Keratinocyte (primary cell): ENCODE results near the gene SCNN1A.

ENCODE experiments used
- EZH2 ChIP-seq: IDR thresholded peaks from one replicate; pipeline ENCODE4 v1.6.1; 2012; ENCODE audit warnings: inconsistent platforms, mild to moderate bottlenecking, low read length, moderate library complexity
- TF ChIP-seq, protein P1 (sequence below), 3 experiments: IDR thresholded peaks in 1 of 3; conservative IDR thresholded peaks in 1 of 3; optimal IDR thresholded peaks in 1 of 3; 2 replicates in 2 of 3; 3 replicates in 1 of 3; pipeline versions ENCODE3 to v1.5.1; 2011; ENCODE audit warnings: low read length in 3 of 3, mild to moderate bottlenecking in 3 of 3, moderate library complexity in 2 of 3, control low read depth in 1 of 3, inconsistent platforms in 1 of 3; ENCODE audit not compliant: insufficient read depth in 2 of 3; ENCODE audit errors: extremely low read depth in 1 of 3

DNA sequence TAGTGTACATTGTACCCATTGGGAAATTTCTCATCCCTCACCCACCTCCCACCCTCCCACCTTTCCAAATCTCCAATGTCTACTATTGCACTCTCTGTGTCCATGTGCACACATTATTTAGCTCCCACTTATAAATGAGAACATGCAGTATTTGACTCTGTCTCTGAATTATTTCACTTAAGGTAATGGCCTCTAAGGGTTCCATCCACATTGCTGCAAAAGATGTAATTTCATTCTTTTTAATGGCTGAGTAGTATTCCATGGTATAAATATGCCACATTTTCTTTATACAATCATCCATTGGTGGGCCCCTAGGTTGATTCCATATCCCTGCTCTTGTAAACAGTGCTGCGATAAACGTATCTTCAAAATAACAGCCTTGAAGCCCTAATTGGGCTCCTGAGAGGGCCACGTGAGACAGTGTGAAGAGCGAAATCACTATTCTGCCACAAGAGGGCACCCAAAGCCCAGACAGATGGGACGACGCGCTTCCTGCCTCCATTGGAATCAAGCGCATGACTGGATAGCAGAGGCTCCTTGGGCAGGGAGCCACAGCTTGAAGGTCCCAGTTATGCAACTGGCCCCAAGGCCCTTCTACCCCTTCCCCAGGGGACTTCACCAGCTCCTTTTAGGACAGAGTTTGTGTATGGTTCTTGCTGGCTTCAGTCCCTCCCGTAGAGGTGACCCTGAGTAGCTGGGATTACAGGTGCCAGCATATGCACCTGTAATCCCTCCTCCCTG is 48.1 kb upstream of the SCNN1A start:
- TF ChIP-seq, protein P1, sequence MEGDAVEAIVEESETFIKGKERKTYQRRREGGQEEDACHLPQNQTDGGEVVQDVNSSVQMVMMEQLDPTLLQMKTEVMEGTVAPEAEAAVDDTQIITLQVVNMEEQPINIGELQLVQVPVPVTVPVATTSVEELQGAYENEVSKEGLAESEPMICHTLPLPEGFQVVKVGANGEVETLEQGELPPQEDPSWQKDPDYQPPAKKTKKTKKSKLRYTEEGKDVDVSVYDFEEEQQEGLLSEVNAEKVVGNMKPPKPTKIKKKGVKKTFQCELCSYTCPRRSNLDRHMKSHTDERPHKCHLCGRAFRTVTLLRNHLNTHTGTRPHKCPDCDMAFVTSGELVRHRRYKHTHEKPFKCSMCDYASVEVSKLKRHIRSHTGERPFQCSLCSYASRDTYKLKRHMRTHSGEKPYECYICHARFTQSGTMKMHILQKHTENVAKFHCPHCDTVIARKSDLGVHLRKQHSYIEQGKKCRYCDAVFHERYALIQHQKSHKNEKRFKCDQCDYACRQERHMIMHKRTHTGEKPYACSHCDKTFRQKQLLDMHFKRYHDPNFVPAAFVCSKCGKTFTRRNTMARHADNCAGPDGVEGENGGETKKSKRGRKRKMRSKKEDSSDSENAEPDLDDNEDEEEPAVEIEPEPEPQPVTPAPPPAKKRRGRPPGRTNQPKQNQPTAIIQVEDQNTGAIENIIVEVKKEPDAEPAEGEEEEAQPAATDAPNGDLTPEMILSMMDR (optimal IDR thresholded peaks at IDR 0.05 in 1 of 3, IDR thresholded peaks at IDR 0.05 in 1 of 3, conservative IDR thresholded peaks at IDR 0.05 in 1 of 3; ENCODE audit: extremely low read depth in 1 of 3, insufficient read depth in 2 of 3, low read length in 3 of 3): peak; percentile 81 to 97 (median 86)
- no peak for TF ChIP-seq EZH2
